GM19351 (cell line): ENCODE data around the gene SNRPD2.
"Not testable (repeated sequence)": the region's sequence is repeated elsewhere in the genome, so short reads cannot be mapped to it uniquely, and the experiment has no call there.

Source experiments
- ATAC-seq: cut with Tn5 transposase; IDR thresholded peaks from one replicate; pipeline ENCODE4 v1.9.1; 2021; ENCODE audit warnings: mild to moderate bottlenecking, moderate library complexity; ENCODE audit not compliant: unreplicated experiment

SNRPD2 gene

GRCh38 chr19:45691516-45692186 lies at the start of gene SNRPD2:
TSS of gene SNRPD2 (minus strand) at chr19:45691953. CDS start at chr19:45691888, 65 bp downstream.
- peak; percentile 44 for ATAC-seq

GRCh38 chr19:45739498-45740439 lies 48.0 kb upstream of the SNRPD2 start:
- ATAC-seq, result no peak

- no peak for ATAC-seq
These were observed 41.5 kb upstream of the SNRPD2 start, which contains the start of gene MEIOSIN for GRCh38 chr19:45733160-45733810. TSS of gene MEIOSIN (plus strand) at chr19:45733439. CDS start at chr19:45735377, 1,938 bp downstream.

GRCh38 chr19:45730368-45731288 lies 38.9 kb upstream of the SNRPD2 start, which contains the start of gene FBXO46:
TSS of gene FBXO46 (minus strand) at chr19:45730896. CDS start at chr19:45713495, 17,401 bp downstream.
- peak; percentile 97 for ATAC-seq

- ATAC-seq, result no peak
These were observed 38.1 kb upstream of the SNRPD2 start for GRCh38 chr19:45729800-45730290.

GRCh38 chr19:45728683-45729082 lies 36.9 kb upstream of the SNRPD2 start:
- ATAC-seq, result not testable (repeated sequence)

GRCh38 chr19:45720065-45720464 lies 28.3 kb upstream of the SNRPD2 start:
- ATAC-seq, result not testable (repeated sequence)

- ATAC-seq, result no peak
These were observed 26.4 kb upstream of the SNRPD2 start for GRCh38 chr19:45717983-45718650.

- peak; percentile 91 for ATAC-seq
These were observed 25.6 kb upstream of the SNRPD2 start for GRCh38 chr19:45717131-45717982.

- no peak for ATAC-seq
These were observed 24.8 kb upstream of the SNRPD2 start for GRCh38 chr19:45716359-45717130.

GRCh38 chr19:45715139-45715538 lies 23.4 kb upstream of the SNRPD2 start:
- no peak for ATAC-seq

- ATAC-seq, result no peak
These were observed 21.4 kb upstream of the SNRPD2 start for GRCh38 chr19:45713141-45713540.

GRCh38 chr19:45712699-45713067 lies 20.9 kb upstream of the SNRPD2 start:
- no peak for ATAC-seq

GRCh38 chr19:45711851-45712698 lies 20.3 kb upstream of the SNRPD2 start:
- ATAC-seq, result no peak

GRCh38 chr19:45710356-45711130 lies 18.8 kb upstream of the SNRPD2 start:
- no peak for ATAC-seq
